PC-3 (cell line): Measurements from ENCODE around the gene ADCY2.

Experiments used
- CTCF ChIP-seq: fragments of 300-600 bp; sonication (generic); conservative IDR thresholded peaks from 2 replicates; pipeline ENCODE4 v1.5.1; 2017; ENCODE audit warnings: antibody characterized with exemption, low read depth, mild to moderate bottlenecking, low read length
- EZH2 ChIP-seq: fragments of 300-600 bp; sonication (generic); IDR thresholded peaks from one replicate; pipeline ENCODE4 v1.6.1; 2017; ENCODE audit warnings: antibody characterized with exemption, mild to moderate bottlenecking, low read length; ENCODE audit not compliant: unreplicated experiment
- EZH2phosphoT487 ChIP-seq: fragments of 300-600 bp; sonication (generic); IDR thresholded peaks from 2 replicates; pipeline ENCODE4 v1.6.1; 2018; ENCODE audit warnings: mild to moderate bottlenecking, antibody characterized with exemption, low read length, borderline replicate concordance

GRCh38 chr5:7589800-7590199 lies 193.9 kb downstream of the ADCY2 start:
- TF ChIP-seq CTCF (no peak), EZH2 (no peak), EZH2phosphoT487 (no peak)
